GM04503 (cell line): ENCODE results near the gene GOT1.

Experiments used
- DNase-seq: peaks from one replicate; pipeline ENCODE4 v3.0.0-alpha.2; 2012; ENCODE audit warnings: low read depth

The GOT1 gene

GRCh38 chr10:99395750-99396445 lies 34.5 kb downstream of the GOT1 start:
- peak; percentile 60 for DNase-seq

- no peak for DNase-seq
Measured at GRCh38 chr10:99394761-99395386, 35.5 kb downstream of the GOT1 start.

GRCh38 chr10:99394256-99394655 lies 36.2 kb downstream of the GOT1 start:
- DNase-seq, result no peak

- no peak for DNase-seq
Measured at GRCh38 chr10:99393683-99394082, 36.7 kb downstream of the GOT1 start.

DNA sequence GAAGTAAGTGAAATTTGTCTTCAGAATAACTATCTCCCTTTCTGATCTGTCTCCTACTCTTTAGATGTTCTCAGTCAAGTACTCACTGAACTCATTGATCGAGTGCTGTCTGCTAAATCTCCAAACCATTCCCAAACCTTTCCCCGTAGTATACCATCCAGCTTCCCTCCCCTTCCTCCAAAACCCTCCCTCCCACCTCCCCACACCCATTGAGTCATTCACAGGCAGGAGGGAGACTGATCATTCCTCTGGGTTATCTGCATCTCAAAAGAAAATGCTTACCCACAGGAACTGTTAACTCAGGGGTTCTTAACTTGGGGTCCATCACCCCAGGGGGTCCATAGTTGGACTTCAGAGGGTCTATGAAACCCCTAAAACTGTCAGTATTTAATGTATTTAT lies 37.4 kb downstream of the GOT1 start:
- no peak for DNase-seq

DNA sequence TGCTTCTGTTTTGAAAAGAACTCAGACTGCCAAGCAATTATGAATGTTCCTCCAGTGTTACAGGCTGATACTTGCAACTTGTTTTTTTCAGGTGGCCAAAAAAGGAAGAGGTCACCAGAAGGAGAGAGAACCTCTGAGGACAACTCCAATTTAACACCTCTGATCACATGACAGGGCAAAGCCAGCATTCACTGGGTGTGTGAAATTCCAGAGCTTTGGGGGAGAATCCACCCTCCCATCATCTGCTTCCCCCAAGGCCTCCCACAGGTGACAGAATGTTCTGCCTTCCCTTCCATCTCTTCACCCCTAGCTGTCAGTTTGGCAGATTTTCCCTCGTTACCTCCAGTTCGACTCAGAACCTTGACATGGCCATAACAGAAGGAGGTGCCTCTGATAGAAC lies 39.1 kb downstream of the GOT1 start:
- no peak for DNase-seq

- DNase-seq, result no peak
Measured at GRCh38 chr10:99389729-99390480, 40.5 kb downstream of the GOT1 start.

DNA sequence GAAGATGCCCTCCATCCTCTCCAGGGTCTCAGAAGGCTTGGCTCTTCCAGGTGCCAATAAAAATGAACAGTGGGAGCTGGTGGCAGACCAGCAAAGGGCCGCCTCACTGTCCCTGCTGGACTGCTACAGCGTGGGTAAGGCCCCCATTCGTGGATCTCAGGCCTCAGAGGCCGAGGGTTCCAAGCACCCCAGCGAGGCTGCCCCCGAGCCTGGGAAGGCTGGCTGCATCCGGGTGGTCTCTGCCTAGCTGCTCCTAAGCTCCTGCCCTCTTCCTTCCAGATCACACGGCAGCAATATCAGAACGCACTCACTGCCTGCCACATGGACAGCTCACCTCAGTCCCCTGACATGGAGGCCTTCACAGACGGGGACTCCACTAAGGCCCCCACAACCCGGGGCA lies 42.9 kb downstream of the GOT1 start:
- DNase-seq, result no peak

DNA sequence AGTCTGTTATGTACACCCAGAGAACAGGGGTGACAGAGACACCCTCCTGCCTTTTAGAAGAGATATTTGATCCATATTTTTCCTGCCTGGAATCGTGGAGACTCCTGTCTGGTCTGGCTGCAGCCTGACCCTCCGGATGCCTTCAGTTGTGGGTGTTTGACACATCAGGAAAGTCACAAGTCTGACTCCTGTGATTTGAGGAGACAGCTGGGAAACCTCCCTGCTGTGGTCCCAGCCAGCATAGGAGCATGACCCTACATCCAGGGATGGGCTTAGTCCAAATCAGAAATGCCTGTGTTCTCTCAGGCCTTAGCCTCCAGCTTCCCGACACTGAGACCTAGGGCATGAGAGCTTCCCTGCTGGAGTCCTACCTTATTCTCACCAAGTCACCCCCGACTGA lies 43.4 kb downstream of the GOT1 start:
- DNase-seq, result no peak

GRCh38 chr10:99382176-99382575 lies 48.2 kb downstream of the GOT1 start:
- DNase-seq, result no peak

DNA sequence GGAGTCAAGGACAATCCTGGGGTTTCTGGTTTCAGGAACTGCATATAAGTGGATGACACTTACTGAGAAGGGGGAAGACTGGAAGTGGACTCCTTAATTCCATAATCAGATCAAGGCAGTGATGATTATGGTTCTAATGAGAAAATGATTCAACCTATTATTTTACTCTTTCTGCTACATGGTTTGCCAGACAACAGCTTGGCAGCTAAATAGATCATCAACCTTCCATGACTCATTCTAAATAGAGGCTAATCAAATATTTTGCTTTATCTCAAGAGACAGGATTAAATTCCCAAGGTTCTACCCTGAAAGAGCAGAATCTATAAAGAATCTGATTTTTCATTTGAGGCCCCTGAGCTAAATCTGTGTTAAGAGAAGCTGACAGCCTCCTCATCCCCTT lies 55.0 kb downstream of the GOT1 start:
- no peak for DNase-seq

DNA sequence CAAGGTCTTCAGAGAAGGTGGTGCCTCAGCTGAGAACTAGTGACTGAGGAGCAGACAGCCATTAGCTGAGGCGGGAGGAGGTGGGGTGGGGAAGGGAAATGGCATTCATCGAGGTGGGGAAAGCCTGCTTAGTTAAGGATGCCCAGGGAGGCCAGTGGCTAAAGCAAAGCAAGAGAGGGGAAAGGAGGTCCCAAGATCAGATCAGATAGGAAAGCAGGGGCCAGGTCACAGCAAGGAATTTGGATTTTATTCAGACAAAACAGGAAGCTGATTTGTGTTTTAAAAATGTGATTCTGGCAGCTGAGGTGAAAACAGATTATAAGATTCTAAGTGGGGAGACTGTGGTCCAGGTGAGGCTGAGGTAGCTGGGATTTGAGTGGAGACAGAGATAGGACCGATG lies 55.5 kb downstream of the GOT1 start:
- no peak for DNase-seq

- no peak for DNase-seq
Measured at GRCh38 chr10:99374526-99374925, 55.9 kb downstream of the GOT1 start.

GRCh38 chr10:99372546-99373271 lies 57.7 kb downstream of the GOT1 start:
- DNase-seq, result no peak

DNA sequence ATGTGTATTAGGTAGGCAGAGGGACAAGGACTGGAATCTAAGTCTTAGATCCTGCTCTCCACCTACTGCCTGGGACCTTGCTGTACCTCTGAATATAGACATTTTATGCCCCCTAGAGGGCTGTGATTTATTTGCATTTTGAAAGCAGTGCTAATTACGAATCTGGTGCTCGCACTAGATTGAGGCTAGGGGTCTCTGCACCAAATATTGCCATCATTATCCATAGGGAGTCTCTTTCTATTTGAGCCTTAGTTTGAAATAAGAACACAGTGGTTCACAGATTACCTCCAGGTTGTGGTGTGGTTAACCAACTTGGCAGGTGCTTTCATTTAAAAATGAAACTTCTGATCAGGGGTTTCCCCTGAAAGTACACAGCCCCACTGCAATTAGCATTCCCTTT lies 59.4 kb downstream of the GOT1 start:
- no peak for DNase-seq

DNA sequence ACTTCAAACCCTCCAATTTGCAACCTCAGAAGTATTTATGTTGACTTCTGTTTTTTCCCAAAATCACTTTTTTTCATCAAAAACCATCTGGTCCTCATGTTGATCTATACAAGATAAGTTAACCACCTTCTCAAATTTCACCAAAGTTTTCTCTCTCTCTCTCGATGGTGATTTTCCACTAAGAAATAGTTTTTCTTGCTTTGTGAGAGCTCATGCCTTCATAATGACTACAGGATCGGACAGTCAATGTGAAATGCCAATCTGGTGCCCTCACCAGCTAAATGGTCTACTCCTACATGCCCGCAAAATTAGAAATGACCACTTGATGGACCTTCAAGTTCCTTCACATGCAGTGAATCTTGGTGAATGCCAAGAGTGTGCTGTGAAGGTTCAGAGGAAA lies 60.9 kb downstream of the GOT1 start:
- DNase-seq, result no peak

- DNase-seq, result no peak
Measured at GRCh38 chr10:99369126-99369525, 61.3 kb downstream of the GOT1 start.

DNA sequence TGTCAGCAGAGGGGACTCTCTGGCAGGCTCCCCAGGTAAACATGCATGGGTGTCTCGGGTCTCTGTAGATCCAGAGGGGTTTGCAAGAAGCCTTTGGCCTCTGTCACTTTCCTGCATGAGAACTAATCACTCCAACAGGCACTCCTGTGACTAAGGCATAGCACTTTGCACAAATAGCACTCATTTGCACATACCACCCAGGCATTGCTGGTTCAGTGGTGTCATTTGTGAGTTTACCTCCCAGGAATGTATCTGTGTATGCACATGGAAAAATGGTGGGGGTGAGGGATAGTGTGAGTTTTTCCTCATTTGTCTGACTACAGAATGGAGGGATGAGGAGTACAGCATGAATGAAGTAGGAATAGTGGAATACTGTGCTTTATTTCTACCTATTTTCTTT lies 61.8 kb downstream of the GOT1 start:
- no peak for DNase-seq

GRCh38 chr10:99366666-99367065 lies 63.8 kb downstream of the GOT1 start:
- no peak for DNase-seq

DNA sequence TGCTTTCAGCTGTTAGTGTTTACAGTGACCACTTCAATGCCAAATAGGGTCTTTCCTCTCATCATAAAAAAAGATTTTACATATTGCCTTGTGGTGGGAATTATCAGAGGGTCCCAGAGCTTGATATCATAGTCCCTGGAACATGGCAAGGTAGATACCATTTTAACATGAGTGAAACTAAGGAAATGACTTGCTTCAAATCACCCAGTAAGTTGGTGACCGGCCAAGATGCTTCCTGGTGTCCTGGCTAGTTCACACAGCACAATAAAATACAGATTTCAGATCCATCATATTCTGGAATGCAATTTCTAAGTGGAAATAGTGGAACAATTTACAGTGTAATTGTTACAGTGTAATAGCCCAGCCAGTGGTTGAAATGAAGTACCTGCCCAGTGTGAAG lies 64.7 kb downstream of the GOT1 start:
- no peak for DNase-seq

- DNase-seq, result no peak
Measured at GRCh38 chr10:99365311-99365710, 65.1 kb downstream of the GOT1 start.

GRCh38 chr10:99364125-99364524 lies 66.3 kb downstream of the GOT1 start:
- DNase-seq, result no peak

DNA sequence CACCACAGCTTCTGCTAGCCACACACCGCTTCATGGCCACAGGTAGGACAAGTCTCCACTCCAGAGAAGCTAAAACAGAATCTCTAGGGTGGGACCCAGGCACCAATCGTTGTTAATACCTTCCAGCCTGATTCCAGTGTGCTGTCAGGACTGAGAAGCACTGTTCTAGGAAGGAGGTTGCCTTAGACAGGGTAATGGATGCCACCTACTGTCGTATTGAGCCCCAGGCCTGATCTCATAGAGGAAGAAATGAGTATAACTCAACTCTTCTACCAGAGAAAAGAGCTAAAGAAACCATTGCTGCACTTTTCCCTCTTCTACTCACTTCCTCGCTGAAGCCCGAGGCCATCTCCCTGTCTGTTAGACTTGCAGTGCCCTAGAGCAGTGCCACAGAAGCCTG lies 69.5 kb downstream of the GOT1 start:
- DNase-seq, result no peak
